ENCODE data around the gene CAPZA1.

DNA sequence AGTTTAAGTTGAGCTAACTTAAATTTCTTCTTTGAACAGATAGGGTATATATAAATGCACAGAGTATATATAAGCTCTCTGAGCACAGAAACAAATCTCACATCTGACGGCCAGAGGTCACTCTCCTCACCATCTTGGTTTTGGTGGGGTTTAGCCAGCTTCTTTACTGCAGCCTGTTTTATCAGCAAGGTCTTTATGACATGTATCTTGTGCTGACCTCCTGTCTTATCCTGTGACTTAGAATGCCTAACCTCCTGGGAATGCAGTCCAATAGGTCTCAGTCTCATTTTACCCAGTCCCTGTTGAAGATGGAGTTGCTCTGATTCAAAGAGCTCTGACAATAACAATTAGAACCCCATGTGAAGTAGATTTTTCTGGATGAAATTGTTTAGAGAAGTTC is 53.2 kb downstream of the CAPZA1 start:
- TF ChIP-seq, protein P1, sequence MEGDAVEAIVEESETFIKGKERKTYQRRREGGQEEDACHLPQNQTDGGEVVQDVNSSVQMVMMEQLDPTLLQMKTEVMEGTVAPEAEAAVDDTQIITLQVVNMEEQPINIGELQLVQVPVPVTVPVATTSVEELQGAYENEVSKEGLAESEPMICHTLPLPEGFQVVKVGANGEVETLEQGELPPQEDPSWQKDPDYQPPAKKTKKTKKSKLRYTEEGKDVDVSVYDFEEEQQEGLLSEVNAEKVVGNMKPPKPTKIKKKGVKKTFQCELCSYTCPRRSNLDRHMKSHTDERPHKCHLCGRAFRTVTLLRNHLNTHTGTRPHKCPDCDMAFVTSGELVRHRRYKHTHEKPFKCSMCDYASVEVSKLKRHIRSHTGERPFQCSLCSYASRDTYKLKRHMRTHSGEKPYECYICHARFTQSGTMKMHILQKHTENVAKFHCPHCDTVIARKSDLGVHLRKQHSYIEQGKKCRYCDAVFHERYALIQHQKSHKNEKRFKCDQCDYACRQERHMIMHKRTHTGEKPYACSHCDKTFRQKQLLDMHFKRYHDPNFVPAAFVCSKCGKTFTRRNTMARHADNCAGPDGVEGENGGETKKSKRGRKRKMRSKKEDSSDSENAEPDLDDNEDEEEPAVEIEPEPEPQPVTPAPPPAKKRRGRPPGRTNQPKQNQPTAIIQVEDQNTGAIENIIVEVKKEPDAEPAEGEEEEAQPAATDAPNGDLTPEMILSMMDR (conservative IDR thresholded peaks at IDR 0.05 in 1 of 2, IDR thresholded peaks at IDR 0.05 in 1 of 2; ENCODE audit: low read depth in 1 of 2, low read length in 2 of 2), result no peak
- TF ChIP-seq EZH2 (IDR thresholded peaks at IDR 0.05; ENCODE audit: low read length, missing control alignments), result no peak
